Measurements from ENCODE around the gene ATXN10.
"Not testable (repeated sequence)": the region's sequence is repeated elsewhere in the genome, so short reads cannot be mapped to it uniquely, and the experiment has no call there.

ATXN10 gene

GRCh38 chr22:45784357-45785277, 113.0 kb downstream of the ATXN10 start:
- no peak for DNase-seq (ENCODE audit: low read depth, low spot score)

DNA sequence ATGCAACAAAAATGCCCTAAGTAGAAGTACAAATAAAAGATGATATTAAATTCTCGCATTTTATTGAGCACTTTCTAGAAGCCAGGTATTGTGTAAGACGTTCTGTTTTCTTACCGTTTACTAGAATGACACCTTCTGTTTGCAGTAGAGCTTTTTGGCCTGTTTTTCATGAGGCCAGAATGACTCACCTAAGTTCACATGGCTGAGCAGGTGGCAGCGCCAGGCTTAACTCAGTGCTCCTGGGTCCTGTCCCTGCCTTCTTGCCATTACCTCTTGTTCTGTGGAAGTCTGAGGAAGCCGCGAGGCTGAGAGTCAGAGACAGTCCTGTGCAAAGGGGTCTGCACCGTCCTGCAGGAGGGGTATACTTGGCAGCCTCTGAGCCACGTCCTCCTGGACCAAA, 113.8 kb downstream of the ATXN10 start:
- no peak for DNase-seq (ENCODE audit: low read depth, low spot score)

DNA sequence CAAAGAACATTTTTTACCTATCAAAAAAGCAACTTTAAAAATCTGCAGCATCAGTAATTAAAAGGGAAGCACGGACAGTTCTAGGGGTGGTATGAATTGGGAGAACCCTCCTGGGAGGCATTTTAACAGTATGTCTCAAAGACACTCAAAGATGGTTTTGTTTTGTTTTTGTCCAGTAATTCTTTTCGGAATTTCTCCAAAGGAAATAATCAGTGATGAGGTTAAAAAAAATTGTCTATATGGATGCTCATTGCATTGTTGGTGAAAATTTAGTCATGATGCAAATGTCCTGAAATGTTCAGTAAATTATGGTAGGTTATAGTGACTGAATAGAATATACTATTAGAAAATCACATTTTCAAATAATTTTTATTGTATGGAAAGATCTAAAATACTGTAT, 115.1 kb downstream of the ATXN10 start:
- DNase-seq (ENCODE audit: low read depth, low spot score), result no peak

DNA sequence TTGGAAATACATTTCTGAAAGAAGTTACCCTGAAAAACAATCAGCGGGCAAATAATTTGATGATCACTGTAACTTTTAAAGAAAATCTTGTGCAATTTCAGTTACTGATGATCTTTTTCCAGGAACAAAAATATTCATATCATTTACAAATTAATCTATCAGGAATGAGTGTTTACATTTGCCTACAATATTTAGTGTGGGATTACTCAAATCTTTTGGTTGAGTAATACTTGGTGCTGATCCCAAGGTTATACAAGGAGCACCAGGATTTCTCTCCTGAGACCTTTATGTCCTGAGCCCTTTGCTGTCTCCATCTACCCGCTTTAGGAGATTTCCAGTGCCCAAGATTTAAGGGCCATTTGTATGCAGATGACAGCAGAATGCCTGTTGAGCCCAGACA, 116.1 kb downstream of the ATXN10 start:
- DNase-seq (ENCODE audit: low read depth, low spot score), result no peak

- DNase-seq (ENCODE audit: low read depth, low spot score), result no peak
Measured at GRCh38 chr22:45788522-45788921, 116.9 kb downstream of the ATXN10 start.

DNA sequence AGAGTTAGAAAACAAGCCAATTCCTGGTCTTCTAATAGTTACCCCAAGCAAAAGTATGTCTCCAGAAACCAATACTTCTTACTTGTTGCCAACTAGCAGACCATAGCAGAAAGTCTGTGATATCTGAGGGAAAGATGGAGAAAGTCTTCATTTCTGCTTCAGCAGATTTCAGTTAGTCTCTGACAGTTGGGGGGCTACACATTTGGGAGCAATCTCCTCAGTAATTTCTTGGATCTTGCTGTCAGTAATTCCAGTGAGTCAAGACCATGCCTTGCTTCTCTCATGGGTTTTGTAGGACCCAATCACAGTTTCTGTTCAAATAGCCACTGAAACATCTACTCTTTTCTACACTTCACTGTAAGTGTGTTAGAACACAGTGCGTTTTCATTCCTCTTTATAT, 118.8 kb downstream of the ATXN10 start:
- no peak for DNase-seq (ENCODE audit: low read depth, low spot score)

DNA sequence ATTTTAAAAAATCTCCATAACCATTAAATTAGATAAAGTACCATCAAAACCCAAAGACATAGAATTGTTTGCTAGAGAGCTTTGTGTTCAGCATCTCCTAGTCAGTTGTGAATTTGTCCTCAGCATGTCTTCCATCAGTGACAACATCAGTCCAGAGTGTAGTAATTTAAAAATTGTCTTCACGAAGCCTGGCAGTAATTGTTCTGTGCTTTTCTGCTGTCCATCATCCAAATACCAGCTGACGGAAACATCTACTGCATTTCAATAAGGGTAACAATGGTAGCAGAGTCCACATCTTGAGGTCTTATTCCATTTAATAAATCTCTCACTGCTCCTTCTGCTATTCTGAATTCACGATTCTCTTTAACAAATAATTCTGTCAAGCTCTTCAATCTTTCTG, 121.5 kb downstream of the ATXN10 start:
- DNase-seq (ENCODE audit: low read depth, low spot score), result no peak

DNA sequence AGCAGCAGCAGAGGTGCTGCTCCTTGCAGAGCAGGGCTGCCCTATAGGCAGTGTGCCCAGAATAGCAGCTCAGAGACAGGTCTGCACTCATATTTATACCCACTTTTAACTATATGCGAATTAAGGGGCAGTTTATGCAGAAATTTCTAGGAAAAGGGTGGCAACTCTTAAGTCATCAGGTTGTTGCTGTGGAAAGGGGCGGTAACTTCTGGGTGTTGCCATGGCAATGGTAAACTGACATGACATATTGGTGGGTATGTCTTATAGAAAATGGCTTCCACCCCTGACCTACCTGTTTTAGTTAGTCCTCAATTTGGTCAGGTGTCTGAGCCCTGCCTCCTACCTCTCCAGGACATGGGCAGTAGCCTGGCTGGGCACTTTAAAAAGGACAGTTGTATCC, 122.3 kb downstream of the ATXN10 start:
- no peak for DNase-seq (ENCODE audit: low read depth, low spot score)

- DNase-seq (ENCODE audit: low read depth, low spot score), result not testable (repeated sequence)
Measured at GRCh38 chr22:45796009-45796408, 124.4 kb downstream of the ATXN10 start.

DNA sequence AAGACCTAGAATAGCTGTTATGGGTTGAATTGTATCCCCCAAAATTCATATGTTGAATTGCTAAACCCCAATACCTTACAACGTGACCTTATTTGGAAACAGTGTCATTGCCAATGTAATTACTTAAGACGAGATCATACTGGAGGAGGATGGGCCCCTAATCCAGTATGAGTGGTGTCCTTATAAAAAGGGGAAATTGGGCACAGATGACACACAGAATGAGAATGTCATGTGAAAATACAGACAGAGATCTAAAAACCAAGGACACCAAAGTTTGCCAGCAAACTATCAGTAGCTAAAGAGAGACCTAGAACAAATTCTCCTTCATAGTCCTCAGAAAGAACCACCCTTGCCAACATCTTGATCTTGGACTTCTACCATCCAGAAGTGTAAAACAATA, 127.7 kb downstream of the ATXN10 start:
- no peak for DNase-seq (ENCODE audit: low read depth, low spot score)

GRCh38 chr22:45802054-45802453, 130.4 kb downstream of the ATXN10 start:
- no peak for DNase-seq (ENCODE audit: low read depth, low spot score)

- DNase-seq (ENCODE audit: low read depth, low spot score), result no peak
Measured at GRCh38 chr22:45804319-45804985, 132.8 kb downstream of the ATXN10 start.

DNA sequence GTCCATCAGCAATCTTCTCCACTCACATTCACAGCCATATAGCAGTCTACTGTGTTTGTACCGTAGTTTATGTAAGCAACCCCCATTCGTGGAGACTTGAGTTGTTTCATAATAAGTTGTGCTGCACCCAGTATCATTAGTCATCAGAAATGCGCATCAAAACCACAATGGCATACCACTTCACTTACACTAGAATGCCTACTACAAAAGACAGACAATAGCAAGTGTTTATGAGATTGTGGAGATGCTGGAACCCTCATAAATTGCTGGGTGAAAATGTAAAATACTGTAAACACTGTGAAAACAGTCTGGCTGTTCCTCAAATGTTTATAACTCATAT, 133.3 kb downstream of the ATXN10 start:
- peak; percentile 77 for DNase-seq (ENCODE audit: low read depth, low spot score)

GRCh38 chr22:45805413-45805812, 133.8 kb downstream of the ATXN10 start:
- no peak for DNase-seq (ENCODE audit: low read depth, low spot score)

DNA sequence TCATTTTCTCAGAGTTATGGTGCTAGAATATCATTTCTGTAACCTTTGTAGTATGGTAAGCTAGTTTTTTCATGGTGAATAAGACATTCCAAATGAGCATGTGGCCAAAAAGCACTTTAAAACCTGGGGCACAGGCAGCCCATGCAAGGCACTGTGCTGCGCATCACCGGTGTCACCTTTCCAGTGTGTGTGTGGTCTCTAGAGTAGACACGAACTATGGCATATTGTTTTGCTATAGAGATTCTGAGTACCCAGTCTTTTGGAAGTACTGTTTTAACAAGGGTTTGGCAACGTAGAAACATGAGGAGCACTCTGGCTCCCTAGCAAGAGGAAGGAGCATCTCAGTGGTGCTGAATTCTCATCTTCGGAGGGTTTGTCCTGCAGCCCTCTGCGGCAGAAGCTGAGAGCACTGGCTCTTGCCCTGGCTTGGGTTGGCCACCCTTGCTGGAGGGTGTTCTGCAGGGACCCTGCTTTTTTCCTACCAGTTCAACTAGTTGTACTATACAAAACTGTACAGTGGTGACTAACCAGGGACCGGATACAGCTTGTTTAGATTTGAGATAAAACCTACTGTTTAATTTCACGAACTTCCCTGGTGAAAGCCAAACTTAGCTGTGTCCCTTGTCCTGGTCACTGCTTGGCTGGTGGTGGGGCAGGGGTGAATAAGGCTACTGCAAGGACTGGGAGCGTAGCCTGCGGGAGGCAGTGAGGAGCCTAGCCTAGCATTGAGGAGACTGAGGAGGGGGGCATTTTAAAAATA, 135.7 kb downstream of the ATXN10 start:
- DNase-seq (ENCODE audit: low read depth, low spot score), result no peak

GRCh38 chr22:45812910-45813309, 141.3 kb downstream of the ATXN10 start:
- DNase-seq (ENCODE audit: low read depth, low spot score), result no peak

DNA sequence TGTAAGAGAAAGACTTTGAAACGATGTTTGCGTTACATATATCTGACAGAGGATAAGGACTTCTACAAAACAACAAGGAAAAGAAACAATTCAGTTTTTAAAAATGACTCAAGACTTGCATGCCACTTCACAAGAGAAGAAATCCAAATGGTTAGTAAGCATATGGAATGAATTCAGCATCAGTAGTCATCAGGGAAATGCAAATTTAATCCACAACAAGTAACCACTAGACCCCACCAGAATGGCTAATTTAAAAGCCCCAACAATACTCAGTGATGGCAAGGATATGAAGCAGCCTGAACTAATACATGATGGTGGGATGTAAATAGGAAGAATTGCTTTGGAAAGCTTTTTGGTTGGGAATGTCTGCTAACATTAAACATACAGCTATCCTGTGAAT, 142.6 kb downstream of the ATXN10 start:
- DNase-seq (ENCODE audit: low read depth, low spot score), result no peak

DNA sequence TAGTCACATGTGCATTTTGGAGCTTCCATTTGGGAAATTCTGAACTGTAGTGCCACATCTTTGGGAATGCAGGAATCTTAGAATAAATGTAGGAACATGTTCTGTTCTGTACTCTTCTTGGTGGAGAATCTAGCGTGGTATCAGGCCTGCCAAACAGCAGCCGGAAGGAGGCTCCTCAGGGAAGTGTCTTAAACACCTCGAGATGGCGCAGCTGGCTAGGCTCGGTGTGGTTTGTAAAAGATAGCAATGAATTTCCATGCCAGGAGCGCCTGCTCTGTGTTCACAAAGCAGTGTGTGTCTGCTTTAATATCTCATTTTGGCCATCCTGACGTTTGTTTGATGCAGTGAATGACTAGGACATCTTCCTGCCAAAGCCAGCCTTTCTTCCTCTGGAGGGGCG, 145.1 kb downstream of the ATXN10 start:
- no peak for DNase-seq (ENCODE audit: low read depth, low spot score)

GRCh38 chr22:45817745-45818423, 146.2 kb downstream of the ATXN10 start:
- DNase-seq (ENCODE audit: low read depth, low spot score), result no peak

- no peak for DNase-seq (ENCODE audit: low read depth, low spot score)
Measured at GRCh38 chr22:45818424-45819085, 146.9 kb downstream of the ATXN10 start.

GRCh38 chr22:45819305-45819704, 147.7 kb downstream of the ATXN10 start:
- DNase-seq (ENCODE audit: low read depth, low spot score), result no peak
